Suprapubic skin (tissue), 4 donors: ENCODE data around the gene MROH2A.

Experiments used
- POLR2A ChIP-seq, 2 donors: fragments of 450-650 bp; IDR thresholded peaks; one replicate each; pipeline ENCODE4 v1.6.1; 2017; ENCODE audit warnings: antibody characterized with exemption in 2 of 2, mild to moderate bottlenecking in 2 of 2, moderate library complexity in 2 of 2
- POLR2AphosphoS5 ChIP-seq, 3 donors: sonication (generic); formaldehyde crosslinking; IDR thresholded peaks; one replicate each; pipeline ENCODE4 v1.6.1; 2017; ENCODE audit warnings: antibody characterized with exemption in 3 of 3
- TF ChIP-seq, protein P1 (sequence below), 2 donors: fragments of 200-600 bp in 1 of 2; fragments of 450-650 bp in 1 of 2; sonication (generic) in 1 of 2; IDR thresholded peaks; one replicate each; pipeline ENCODE4 v1.5.1; 2016 to 2019; ENCODE audit warnings: antibody characterized with exemption in 2 of 2, mild to moderate bottlenecking in 1 of 2, moderate library complexity in 1 of 2

DNA sequence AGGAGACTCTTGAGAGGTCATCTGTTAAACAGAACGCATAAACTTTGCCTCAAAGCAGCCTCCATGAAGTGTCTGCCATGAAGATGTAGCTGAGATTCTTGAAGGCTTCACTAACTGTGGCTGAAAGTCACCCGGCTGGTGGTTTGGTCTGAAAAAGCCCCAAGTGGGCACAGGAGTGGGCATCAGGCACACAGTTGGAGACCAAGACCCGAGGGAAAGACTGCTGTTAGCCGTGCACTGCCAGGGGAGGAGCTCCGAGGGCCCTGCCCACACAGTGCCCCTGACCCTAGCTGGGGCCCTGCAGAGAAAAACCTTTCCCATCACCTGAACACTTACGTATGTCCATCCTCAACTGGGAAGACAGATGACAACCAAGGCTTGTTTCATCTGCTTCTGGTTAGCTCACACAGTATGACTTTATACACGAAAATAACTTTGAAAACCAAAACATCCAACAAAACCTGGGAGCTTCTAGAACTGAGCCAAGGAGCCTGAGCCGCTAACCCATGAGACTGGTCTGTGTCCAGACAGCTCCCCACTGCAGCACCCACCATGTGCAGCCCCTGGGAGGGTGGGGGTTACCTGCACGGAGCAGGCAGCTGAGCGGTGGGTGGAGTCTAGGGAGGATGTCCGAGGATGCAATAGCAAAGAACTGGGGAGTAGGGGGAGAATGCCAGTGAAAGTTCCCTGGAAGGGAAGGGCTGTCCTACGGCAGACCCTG, 60.8 kb downstream of the MROH2A start:
- TF ChIP-seq POLR2AphosphoS5 (IDR thresholded peaks at IDR 0.05) (no peak), POLR2A (IDR thresholded peaks at IDR 0.05) (no peak)
- TF ChIP-seq, protein P1, sequence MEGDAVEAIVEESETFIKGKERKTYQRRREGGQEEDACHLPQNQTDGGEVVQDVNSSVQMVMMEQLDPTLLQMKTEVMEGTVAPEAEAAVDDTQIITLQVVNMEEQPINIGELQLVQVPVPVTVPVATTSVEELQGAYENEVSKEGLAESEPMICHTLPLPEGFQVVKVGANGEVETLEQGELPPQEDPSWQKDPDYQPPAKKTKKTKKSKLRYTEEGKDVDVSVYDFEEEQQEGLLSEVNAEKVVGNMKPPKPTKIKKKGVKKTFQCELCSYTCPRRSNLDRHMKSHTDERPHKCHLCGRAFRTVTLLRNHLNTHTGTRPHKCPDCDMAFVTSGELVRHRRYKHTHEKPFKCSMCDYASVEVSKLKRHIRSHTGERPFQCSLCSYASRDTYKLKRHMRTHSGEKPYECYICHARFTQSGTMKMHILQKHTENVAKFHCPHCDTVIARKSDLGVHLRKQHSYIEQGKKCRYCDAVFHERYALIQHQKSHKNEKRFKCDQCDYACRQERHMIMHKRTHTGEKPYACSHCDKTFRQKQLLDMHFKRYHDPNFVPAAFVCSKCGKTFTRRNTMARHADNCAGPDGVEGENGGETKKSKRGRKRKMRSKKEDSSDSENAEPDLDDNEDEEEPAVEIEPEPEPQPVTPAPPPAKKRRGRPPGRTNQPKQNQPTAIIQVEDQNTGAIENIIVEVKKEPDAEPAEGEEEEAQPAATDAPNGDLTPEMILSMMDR (IDR thresholded peaks at IDR 0.05) = no peak
